Endodermal cell (in vitro differentiated cells): ENCODE measurements around the gene SPON1. TPM values are rescaled to one million over a fixed set of nuclear protein-coding genes. Genes with fewer than 3 reads are reported as not detected.

Experiments
- DNase-seq: peaks from one replicate; pipeline ENCODE4 v3.0.0-alpha.2; 2017
- H3K27ac ChIP-seq: 2 replicates; pipeline ENCODE4 v1.5.1; 2013; ENCODE audit warnings: mild to moderate bottlenecking, low read depth, low read length, moderate library complexity
- H3K27me3 ChIP-seq: 2 replicates; pipeline ENCODE4 v1.6.1; 2013; ENCODE audit warnings: mild to moderate bottlenecking, low read length, moderate library complexity; ENCODE audit not compliant: insufficient read depth, control insufficient read depth, poor library complexity, severe bottlenecking
- H3K36me3 ChIP-seq: 2 replicates; pipeline ENCODE4 v1.7.0; 2013; ENCODE audit warnings: mild to moderate bottlenecking, low read length, moderate library complexity; ENCODE audit not compliant: control insufficient read depth, insufficient read depth
- H3K4me1 ChIP-seq: one replicate; pipeline ENCODE4 v1.7.0; 2013; ENCODE audit warnings: low read length; ENCODE audit not compliant: control insufficient read depth, insufficient read depth
- H3K4me3 ChIP-seq: 2 replicates; pipeline ENCODE4 v1.5.1; 2013; ENCODE audit warnings: mild to moderate bottlenecking, low read length, moderate library complexity
- H3K9ac ChIP-seq: 2 replicates; pipeline ENCODE4 v1.6.1; 2013; ENCODE audit warnings: mild to moderate bottlenecking, low read length, moderate library complexity; ENCODE audit not compliant: poor library complexity, severe bottlenecking; ENCODE audit errors: extremely low read depth
- H3K9me3 ChIP-seq: 2 replicates; pipeline ENCODE4 v1.6.1; 2013; ENCODE audit warnings: mild to moderate bottlenecking, low read length, moderate library complexity; ENCODE audit not compliant: control insufficient read depth
- H3K27ac Mint-ChIP-seq: 2 replicates; pipeline ENCODE4 v1.8.0; 2020; ENCODE audit warnings: mixed read lengths
- H3K27me3 Mint-ChIP-seq: 2 replicates; pipeline ENCODE4 v1.8.0; 2021; ENCODE audit warnings: mild to moderate bottlenecking, mixed read lengths; ENCODE audit not compliant: insufficient read depth
- H3K36me3 Mint-ChIP-seq: 2 replicates; pipeline ENCODE4 v1.8.0; 2020; ENCODE audit warnings: low read depth, mixed read lengths
- H3K4me1 Mint-ChIP-seq: 2 replicates; pipeline ENCODE4 v1.8.0; 2020; ENCODE audit warnings: mixed read lengths
- H3K4me3 Mint-ChIP-seq: 2 replicates; pipeline ENCODE4 v1.8.0; 2020; ENCODE audit warnings: mild to moderate bottlenecking, moderate library complexity, mixed read lengths
- H3K9me3 Mint-ChIP-seq: 2 replicates; pipeline ENCODE4 v1.8.0; 2020; ENCODE audit warnings: mild to moderate bottlenecking, mixed read lengths
- WGBS, 2 experiments: methylation state at CpG; one replicate each; pipeline versions ENCODE4 v1.1.5 to v1.1.7; 2013; ENCODE audit warnings: missing lambda C conversion rate in 2 of 2, mixed read lengths in 1 of 2; ENCODE audit not compliant: insufficient coverage in 1 of 2, insufficient read length in 1 of 2; 5-methylcytosine and 5-hydroxymethylcytosine counted together
- total RNA-seq, 2 donors: library from RNA; stranded (reverse); fragmentation: NEBNext Ultra II Directional in 1 of 2; extraction: Animal tissue kit (Norgen Biotek cat#: 25700) in 1 of 2; gene quantifications; 2 replicates in 1 of 2; 3 replicates in 1 of 2; pipeline ENCODE4 v1.2.1, GENCODE V29; 2021
- TF ChIP-seq, protein P1 (sequence below): fragments of 200-600 bp; sonication (generic); conservative IDR thresholded peaks from 2 replicates; pipeline ENCODE4 v1.5.0; 2021; ENCODE audit warnings: antibody characterized with exemption, mild to moderate bottlenecking

SPON1 gene
- total RNA-seq, 2 donors from 2014 or later: 0.13 to 1.6 TPM

DNA sequence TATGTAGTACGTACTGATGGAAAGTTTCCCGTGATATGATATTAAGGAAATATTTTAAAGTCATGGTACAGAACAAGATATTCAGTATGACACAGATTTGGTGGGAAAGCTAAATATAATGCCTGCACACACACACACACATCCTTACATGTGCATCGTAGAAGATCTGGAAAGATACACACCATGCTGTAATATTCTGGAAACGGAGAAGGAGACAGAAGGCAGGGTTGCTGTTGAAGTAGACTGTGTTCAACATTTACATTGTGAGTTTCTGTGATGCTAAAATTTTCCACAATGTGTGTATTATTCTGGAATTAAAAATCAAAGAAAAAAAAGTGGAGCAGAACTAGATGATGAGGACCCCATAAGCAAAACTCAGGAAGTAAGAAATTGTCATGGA lies 278.4 kb downstream of the SPON1 start:
- H3K4me3 Mint-ChIP-seq: no peak overlapping the region
- peaks cover 21% of the 10 kb centered on the region for H3K27me3 Mint-ChIP-seq
- TF ChIP-seq, protein P1, sequence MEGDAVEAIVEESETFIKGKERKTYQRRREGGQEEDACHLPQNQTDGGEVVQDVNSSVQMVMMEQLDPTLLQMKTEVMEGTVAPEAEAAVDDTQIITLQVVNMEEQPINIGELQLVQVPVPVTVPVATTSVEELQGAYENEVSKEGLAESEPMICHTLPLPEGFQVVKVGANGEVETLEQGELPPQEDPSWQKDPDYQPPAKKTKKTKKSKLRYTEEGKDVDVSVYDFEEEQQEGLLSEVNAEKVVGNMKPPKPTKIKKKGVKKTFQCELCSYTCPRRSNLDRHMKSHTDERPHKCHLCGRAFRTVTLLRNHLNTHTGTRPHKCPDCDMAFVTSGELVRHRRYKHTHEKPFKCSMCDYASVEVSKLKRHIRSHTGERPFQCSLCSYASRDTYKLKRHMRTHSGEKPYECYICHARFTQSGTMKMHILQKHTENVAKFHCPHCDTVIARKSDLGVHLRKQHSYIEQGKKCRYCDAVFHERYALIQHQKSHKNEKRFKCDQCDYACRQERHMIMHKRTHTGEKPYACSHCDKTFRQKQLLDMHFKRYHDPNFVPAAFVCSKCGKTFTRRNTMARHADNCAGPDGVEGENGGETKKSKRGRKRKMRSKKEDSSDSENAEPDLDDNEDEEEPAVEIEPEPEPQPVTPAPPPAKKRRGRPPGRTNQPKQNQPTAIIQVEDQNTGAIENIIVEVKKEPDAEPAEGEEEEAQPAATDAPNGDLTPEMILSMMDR: no peak
- Histone ChIP-seq H3K36me3 (no peaks in the 10 kb centered on the region), H3K4me3 (no peak overlapping the region), H3K9ac (no peak overlapping the region), H3K27ac (no peak overlapping the region), H3K4me1 (no peaks in the 10 kb centered on the region), H3K27me3 (no peaks in the 10 kb centered on the region), H3K9me3 (no peaks in the 10 kb centered on the region)
- H3K36me3 Mint-ChIP-seq: no peaks in the 10 kb centered on the region
- no peak for DNase-seq
- no peak overlapping the region for H3K27ac Mint-ChIP-seq
- H3K4me1 Mint-ChIP-seq: peaks cover 6% of the 10 kb centered on the region
- WGBS, 2 experiments: 93 to 100% methylated on average over 2 to 4 of the region's 4 CpGs
- no peaks in the 10 kb centered on the region for H3K9me3 Mint-ChIP-seq

DNA sequence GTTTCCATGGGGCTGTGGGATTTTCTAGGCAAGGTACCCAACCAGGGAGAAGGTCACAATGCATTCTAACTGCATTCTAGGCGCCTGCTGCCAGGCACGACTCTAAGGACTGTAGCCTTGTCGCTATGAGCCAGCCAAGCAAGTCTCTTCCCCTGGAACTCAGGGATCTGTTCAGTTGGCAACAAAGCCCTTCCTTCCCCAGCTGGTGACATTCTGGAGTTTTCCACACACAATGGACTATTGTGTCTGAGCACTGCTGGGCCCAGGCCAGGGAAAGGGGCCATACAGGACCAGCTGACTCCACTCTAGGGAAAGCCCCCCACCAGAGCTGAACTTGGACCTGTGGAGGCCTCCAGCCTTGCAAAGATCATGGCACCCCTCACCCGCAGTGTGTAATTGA lies 279.7 kb downstream of the SPON1 start:
- TF ChIP-seq, protein P1: no peak
- H3K4me1 Mint-ChIP-seq: peaks cover 6% of the 10 kb centered on the region
- no peaks in the 10 kb centered on the region for H3K9me3 Mint-ChIP-seq
- Histone ChIP-seq H3K4me3 (no peak overlapping the region), H3K27me3 (no peaks in the 10 kb centered on the region), H3K27ac (no peak overlapping the region), H3K36me3 (no peaks in the 10 kb centered on the region), H3K4me1 (no peaks in the 10 kb centered on the region), H3K9me3 (no peaks in the 10 kb centered on the region), H3K9ac (no peak overlapping the region)
- peaks cover 14% of the 10 kb centered on the region for H3K27me3 Mint-ChIP-seq
- no peak overlapping the region for H3K4me3 Mint-ChIP-seq
- DNase-seq: no peak
- no peaks in the 10 kb centered on the region for H3K36me3 Mint-ChIP-seq
- WGBS, 2 experiments: 67 to 69% methylated on average over 3 to 4 of the region's 4 CpGs
- no peak overlapping the region for H3K27ac Mint-ChIP-seq

DNA sequence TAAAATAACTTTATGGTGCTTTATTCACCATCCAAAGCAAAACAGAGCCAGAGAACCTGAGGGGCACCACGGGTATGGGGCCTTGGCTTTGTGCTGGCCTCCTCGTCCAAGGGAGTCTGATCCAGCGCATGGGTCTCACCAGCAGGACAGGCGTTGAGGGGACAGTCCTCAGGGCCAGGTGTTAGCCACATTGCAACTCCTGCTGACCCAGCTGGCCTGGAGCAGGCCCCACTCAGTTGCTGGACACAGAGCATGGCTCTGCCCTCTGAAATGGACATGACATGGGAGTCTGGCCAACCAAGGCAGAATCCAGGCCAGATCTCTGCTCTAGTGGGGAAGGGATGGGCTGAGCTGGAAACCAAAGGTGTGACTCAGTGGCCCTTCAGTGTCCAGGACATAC lies 280.2 kb downstream of the SPON1 start:
- Mint-ChIP-seq H3K4me3 (no peak overlapping the region), H3K27ac (no peak overlapping the region), H3K4me1 (peaks cover 6% of the 10 kb centered on the region), H3K9me3 (no peaks in the 10 kb centered on the region), H3K36me3 (no peaks in the 10 kb centered on the region), H3K27me3 (peaks cover 13% of the 10 kb centered on the region)
- no peaks in the 10 kb centered on the region for H3K36me3 ChIP-seq
- no peak for DNase-seq
- no peaks in the 10 kb centered on the region for H3K4me1 ChIP-seq
- no peak overlapping the region for H3K4me3 ChIP-seq
- no peak overlapping the region for H3K27ac ChIP-seq
- 83 to 92% methylated on average over 1 to 4 of the region's 4 CpGs for WGBS, 2 experiments
- no peaks in the 10 kb centered on the region for H3K9me3 ChIP-seq
- no peaks in the 10 kb centered on the region for H3K27me3 ChIP-seq
- TF ChIP-seq, protein P1: no peak
- H3K9ac ChIP-seq: no peak overlapping the region
